CD4-positive, alpha-beta T cell (primary cell): Measurements from ENCODE around the gene CWH43. TPM values are rescaled to one million over a fixed set of nuclear protein-coding genes. Genes with fewer than 3 reads are reported as not detected.

ENCODE experiments used
- ATAC-seq: fragments of 200-7000 bp; cut with Tn5 transposase; one replicate; pipeline ENCODE4 v1.10.0; 2022; ENCODE audit warnings: mild to moderate bottlenecking; ENCODE audit not compliant: poor library complexity
- CTCF ChIA-PET: fragments of 350-600 bp; sonication (Branson Sonifier 250); formaldehyde crosslinking; loops from one replicate; lab custom pipeline; 2021; ENCODE audit warnings: antibody characterized with exemption, inconsistent platforms; lab: Charles Lee
- POLR2A ChIA-PET: fragments of 350-600 bp; sonication (Branson Sonifier 250); formaldehyde crosslinking; loops from one replicate; lab custom pipeline; 2021; ENCODE audit warnings: antibody characterized with exemption, inconsistent platforms; lab: Charles Lee
- DNase-seq, 14 experiments: peaks; one replicate each; pipeline ENCODE4 v3.0.0-alpha.2; 2013 to 2020; ENCODE audit warnings: mixed read lengths in 2 of 14
- H3K27ac ChIP-seq, 2 donors: one replicate each; pipeline versions ENCODE4 v1.5.1 to v1.7.0; 2013; ENCODE audit warnings: low read length in 2 of 2, low read depth in 1 of 2, mild to moderate bottlenecking in 1 of 2
- H3K27me3 ChIP-seq, 2 experiments: 1 replicate in 1 of 2; 2 replicates in 1 of 2; pipeline versions ENCODE4 v1.6.1 to v1.7.0; 2013; ENCODE audit warnings: low read length in 2 of 2, control low read depth in 1 of 2, mild to moderate bottlenecking in 1 of 2, moderate library complexity in 1 of 2; ENCODE audit not compliant: insufficient read depth in 2 of 2, control insufficient read depth in 1 of 2
- H3K36me3 ChIP-seq: one replicate; pipeline ENCODE4 v1.6.1; 2013; ENCODE audit warnings: low read length, control low read depth; ENCODE audit not compliant: insufficient read depth
- H3K4me1 ChIP-seq: one replicate; pipeline ENCODE4 v1.6.1; 2013; ENCODE audit warnings: low read length, control low read depth; ENCODE audit not compliant: insufficient read depth
- H3K4me3 ChIP-seq: one replicate; pipeline ENCODE4 v1.5.1; 2013; ENCODE audit warnings: mild to moderate bottlenecking, low read length, moderate library complexity
- H3K9me3 ChIP-seq, 2 experiments: 1 replicate in 1 of 2; 2 replicates in 1 of 2; pipeline versions ENCODE4 v1.6.1 to v1.7.0; 2013; ENCODE audit warnings: low read length in 2 of 2, mild to moderate bottlenecking in 2 of 2, control low read depth in 1 of 2, moderate library complexity in 1 of 2; ENCODE audit not compliant: control insufficient read depth in 1 of 2, insufficient read depth in 1 of 2
- H3K27ac Mint-ChIP-seq: one replicate; pipeline ENCODE4 v1.8.0; 2020; ENCODE audit warnings: mixed read lengths
- H3K27me3 Mint-ChIP-seq: one replicate; pipeline ENCODE4 v1.8.0; 2021; ENCODE audit warnings: mixed read lengths
- H3K36me3 Mint-ChIP-seq: one replicate; pipeline ENCODE4 v1.8.0; 2021; ENCODE audit warnings: low read depth, mixed read lengths
- H3K4me1 Mint-ChIP-seq: one replicate; pipeline ENCODE4 v1.8.0; 2021; ENCODE audit warnings: low read depth, mixed read lengths
- H3K4me3 Mint-ChIP-seq: one replicate; pipeline ENCODE4 v1.8.0; 2020; ENCODE audit warnings: mild to moderate bottlenecking, mixed read lengths
- H3K9me3 Mint-ChIP-seq: one replicate; pipeline ENCODE4 v1.8.0; 2020; ENCODE audit warnings: mixed read lengths
- intact Hi-C, 2 experiments: fragments of 100-400 bp; cut with DNase I in 1 of 2; cut with micrococcal nuclease in 1 of 2; formaldehyde crosslinking; loops; one replicate each; pipeline versions ENCODE4 v1.15.1 to v1.9.0; 2023 to 2025; cut with DNase I, micrococcal nuclease
- total RNA-seq, 174 experiments: library from RNA in 2 of 174; stranded (reverse) in 2 of 174; gene quantifications; one replicate each; pipeline ENCODE4 v1.2.3 and lab custom pipeline; 2021 to 2026
- TF ChIP-seq, protein P1 (sequence below): fragments of 200-600 bp; IDR thresholded peaks from one replicate; pipeline ENCODE4 v1.8.0; 2022; ENCODE audit warnings: antibody characterized with exemption, mild to moderate bottlenecking

Gene CWH43
- total RNA-seq, 2 experiments from 2014 or later = not detected

- Mint-ChIP-seq H3K36me3 (no peaks in the 10 kb centered on the region), H3K4me3 (no peak overlapping the region), H3K4me1 (no peaks in the 10 kb centered on the region), H3K27ac (no peak overlapping the region), H3K27me3 (no peaks in the 10 kb centered on the region), H3K9me3 (no peaks in the 10 kb centered on the region)
- Histone ChIP-seq H3K36me3 (no peaks in the 10 kb centered on the region), H3K4me3 (no peak overlapping the region), H3K27me3 (no peaks in the 10 kb centered on the region), H3K4me1 (no peaks in the 10 kb centered on the region), H3K9me3 (no peaks in the 10 kb centered on the region), H3K27ac (no peak overlapping the region)
- CTCF ChIA-PET = interaction anchor here (0.5 kb wide), 1 partner anchor 14 kb away, joined by 3 read pairs; no protein-coding TSS in a partner anchor
- ATAC-seq (no peak), DNase-seq (no peak)
- intact Hi-C loops = no loop called here
- POLR2A ChIA-PET = interaction anchor here (0.6 to 0.8 kb wide), 2 partner anchors 81 to 380 kb away, joined by 3 read pairs; no protein-coding TSS in a partner anchor
- TF ChIP-seq, protein P1, sequence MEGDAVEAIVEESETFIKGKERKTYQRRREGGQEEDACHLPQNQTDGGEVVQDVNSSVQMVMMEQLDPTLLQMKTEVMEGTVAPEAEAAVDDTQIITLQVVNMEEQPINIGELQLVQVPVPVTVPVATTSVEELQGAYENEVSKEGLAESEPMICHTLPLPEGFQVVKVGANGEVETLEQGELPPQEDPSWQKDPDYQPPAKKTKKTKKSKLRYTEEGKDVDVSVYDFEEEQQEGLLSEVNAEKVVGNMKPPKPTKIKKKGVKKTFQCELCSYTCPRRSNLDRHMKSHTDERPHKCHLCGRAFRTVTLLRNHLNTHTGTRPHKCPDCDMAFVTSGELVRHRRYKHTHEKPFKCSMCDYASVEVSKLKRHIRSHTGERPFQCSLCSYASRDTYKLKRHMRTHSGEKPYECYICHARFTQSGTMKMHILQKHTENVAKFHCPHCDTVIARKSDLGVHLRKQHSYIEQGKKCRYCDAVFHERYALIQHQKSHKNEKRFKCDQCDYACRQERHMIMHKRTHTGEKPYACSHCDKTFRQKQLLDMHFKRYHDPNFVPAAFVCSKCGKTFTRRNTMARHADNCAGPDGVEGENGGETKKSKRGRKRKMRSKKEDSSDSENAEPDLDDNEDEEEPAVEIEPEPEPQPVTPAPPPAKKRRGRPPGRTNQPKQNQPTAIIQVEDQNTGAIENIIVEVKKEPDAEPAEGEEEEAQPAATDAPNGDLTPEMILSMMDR = no peak
Measured at GRCh38 chr4:48958582-48958981, 27.5 kb upstream of the CWH43 start.

DNA sequence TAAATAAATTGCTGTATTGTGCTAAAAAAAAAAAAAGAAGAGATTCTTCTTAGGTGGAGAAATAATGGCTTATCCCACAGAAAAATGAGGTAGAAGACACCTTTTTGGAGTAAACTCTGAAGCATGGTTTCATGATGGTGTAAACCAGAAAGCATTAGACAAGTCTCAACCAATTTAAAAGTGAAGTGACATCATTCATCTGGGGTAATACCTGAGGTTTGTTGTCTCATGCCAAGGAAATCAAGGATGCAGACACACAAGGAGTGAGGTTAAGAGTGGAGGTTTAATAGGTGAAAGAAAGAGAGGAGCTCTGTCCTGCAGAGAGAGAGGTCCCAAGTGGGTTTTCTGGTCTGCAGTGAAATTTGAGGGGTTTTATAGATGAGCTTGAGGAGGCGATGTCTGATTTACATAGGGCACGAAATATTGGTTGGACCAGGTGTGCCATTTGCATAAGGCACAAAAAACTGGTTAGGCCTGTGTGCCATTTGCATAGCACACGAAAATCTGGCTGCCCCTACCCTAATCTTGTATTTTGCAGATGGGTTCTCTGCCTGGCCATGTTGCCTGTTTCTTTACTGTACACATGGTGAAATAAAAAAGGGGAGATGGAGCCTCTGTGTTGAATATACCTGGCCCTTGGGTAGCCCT, 25.0 kb upstream of the CWH43 start:
- no peak for ATAC-seq
- POLR2A ChIA-PET = no interaction called here

DNA sequence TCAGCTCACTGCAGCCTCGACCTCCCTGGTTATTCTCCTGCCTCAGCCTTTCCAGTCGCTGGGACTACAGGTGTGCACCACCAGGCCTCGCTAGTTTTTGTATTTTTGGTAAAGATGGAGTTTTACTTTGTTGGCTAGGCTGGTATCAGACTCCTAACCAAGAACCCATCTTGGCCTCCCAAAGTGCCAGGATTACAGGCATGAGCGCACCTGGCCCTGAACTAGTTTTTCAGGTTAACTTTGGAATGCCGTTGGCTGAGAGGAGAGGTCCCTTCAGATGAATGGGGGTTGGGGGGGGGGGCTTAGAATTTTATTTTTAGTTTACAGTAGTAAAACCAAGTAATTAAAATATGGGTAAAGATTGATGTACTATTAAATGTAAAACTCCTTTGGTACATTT, 23.4 kb upstream of the CWH43 start:
- TF ChIP-seq, protein P1 = no peak
- CTCF ChIA-PET = interaction anchor here (0.7 to 3.6 kb wide), 4 partner anchors 11 to 384 kb away, joined by 3 to 19 read pairs (median 3); no protein-coding TSS in a partner anchor
- no peaks in the 10 kb centered on the region for H3K9me3 ChIP-seq
- no peaks in the 10 kb centered on the region for H3K36me3 ChIP-seq
- DNase-seq (no peak), ATAC-seq (no peak)
- Mint-ChIP-seq H3K4me1 (no peaks in the 10 kb centered on the region), H3K36me3 (no peaks in the 10 kb centered on the region), H3K27me3 (no peaks in the 10 kb centered on the region), H3K27ac (no peak overlapping the region), H3K4me3 (no peak overlapping the region), H3K9me3 (no peaks in the 10 kb centered on the region)
- H3K4me1 ChIP-seq = no peaks in the 10 kb centered on the region
- no peaks in the 10 kb centered on the region for H3K27me3 ChIP-seq
- H3K4me3 ChIP-seq = no peak overlapping the region
- H3K27ac ChIP-seq = no peak overlapping the region
- POLR2A ChIA-PET = interaction anchor here (0.7 to 1.0 kb wide), 2 partner anchors 14 to 182 kb away, joined by 3 read pairs; no protein-coding TSS in a partner anchor
- intact Hi-C loops = loop anchor here (1.0 to 10.0 kb wide), 7 partner anchors 57 to 516 kb away; partner anchors contain the start of gene FRYL (in 1 of the 2)

More for the DNA sequence above, 25.0 kb upstream of the CWH43 start:
- no peaks in the 10 kb centered on the region for H3K36me3 ChIP-seq
- Mint-ChIP-seq H3K9me3 (no peaks in the 10 kb centered on the region), H3K4me1 (no peaks in the 10 kb centered on the region), H3K27me3 (no peaks in the 10 kb centered on the region), H3K27ac (no peak overlapping the region), H3K36me3 (no peaks in the 10 kb centered on the region), H3K4me3 (no peak overlapping the region)
- CTCF ChIA-PET = interaction anchor here (3.6 kb wide), 1 partner anchor 383 kb away, joined by 19 read pairs; no protein-coding TSS in a partner anchor
- H3K27me3 ChIP-seq = no peaks in the 10 kb centered on the region
- H3K4me1 ChIP-seq = no peaks in the 10 kb centered on the region
- H3K27ac ChIP-seq = no peak overlapping the region
- H3K4me3 ChIP-seq = no peak overlapping the region
- intact Hi-C loops = loop anchor here (2.0 to 10.0 kb wide), 5 partner anchors 52 to 514 kb away; partner anchors contain the start of gene FRYL (in 1 of the 2)
- H3K9me3 ChIP-seq = no peaks in the 10 kb centered on the region
- TF ChIP-seq, protein P1 = no peak
- no peak for DNase-seq
